SK-MEL-5 (cell line): ENCODE results near the gene ACOD1. TPM values are rescaled to one million over a fixed set of nuclear protein-coding genes. Genes with fewer than 3 reads are reported as not detected.
"Not testable (repeated sequence)": the region's sequence is repeated elsewhere in the genome, so short reads cannot be mapped to it uniquely, and the experiment has no call there.

Experiments used
- DNase-seq: peaks from one replicate; pipeline ENCODE4 v3.0.0-alpha.2; 2016; ENCODE audit warnings: low read depth, low spot score
- in situ Hi-C: cut with HindIII; loops from 2 replicates; pipeline ENCODE4 v1.10.0; 2016; ENCODE audit warnings: low sequenced_read_pairs, high pct_unique_total_duplicates, low pct_unique_long_range_greater_than_20kb
- total RNA-seq: library from RNA; depleted of rRNA; stranded (reverse); fragments of >200 nt; shearing (Covaris generic); gene quantifications from 2 replicates; pipeline ENCODE4 v1.2.3, GENCODE V29; 2014

ACOD1 gene
- total RNA-seq, 1 experiment from 2014 or later = not detected

GRCh38 chr13:76942363-76942762, 5.9 kb upstream of the ACOD1 start:
- in situ Hi-C loops = no loop called here
- no peak for DNase-seq

DNA sequence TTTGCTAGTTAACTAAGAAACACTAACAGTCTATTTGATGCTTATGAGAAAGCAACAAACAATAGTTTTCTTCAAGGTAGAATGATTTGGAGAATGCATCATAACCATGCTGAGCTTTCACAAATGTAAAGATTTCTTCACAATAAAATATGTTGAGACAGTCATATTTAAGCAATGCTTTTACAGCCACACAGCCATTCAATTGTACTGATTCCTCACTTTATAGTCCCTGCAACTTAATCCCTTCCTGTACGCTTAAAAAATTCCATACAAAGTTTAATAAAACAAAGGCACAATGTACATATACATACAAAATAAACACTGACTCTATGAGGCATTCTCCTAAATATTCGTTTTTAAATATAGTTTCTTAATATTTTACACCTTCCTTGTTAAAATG, 4.7 kb upstream of the ACOD1 start:
- no peak for DNase-seq
- in situ Hi-C loops = no loop called here

GRCh38 chr13:76944456-76944855, 3.9 kb upstream of the ACOD1 start:
- DNase-seq = no peak
- in situ Hi-C loops = no loop called here

DNA sequence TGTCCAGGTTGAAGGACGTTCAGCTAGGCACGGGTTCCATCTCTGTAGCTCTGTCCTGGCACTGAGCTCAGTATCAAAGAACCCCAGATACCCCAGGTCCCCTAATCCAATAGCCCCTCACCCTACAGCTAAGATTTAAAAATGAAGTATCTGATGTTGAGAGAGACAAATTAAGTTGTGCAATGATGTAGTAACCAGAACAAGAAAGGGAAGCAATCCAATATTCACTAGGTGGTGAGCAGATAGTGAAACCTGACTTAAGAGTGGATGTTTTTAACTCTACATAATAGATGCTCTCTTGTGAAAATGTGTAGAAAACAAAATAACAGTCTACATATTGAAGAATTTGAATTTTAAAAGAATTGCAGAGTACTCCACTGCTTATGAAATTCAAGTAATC, 1.8 kb downstream of the ACOD1 start:
- no peak for DNase-seq
- in situ Hi-C loops = no loop called here

- peak; percentile 76 for DNase-seq
- in situ Hi-C loops = no loop called here
These were observed 5.7 kb downstream of the ACOD1 start for GRCh38 chr13:76953968-76954367.

DNA sequence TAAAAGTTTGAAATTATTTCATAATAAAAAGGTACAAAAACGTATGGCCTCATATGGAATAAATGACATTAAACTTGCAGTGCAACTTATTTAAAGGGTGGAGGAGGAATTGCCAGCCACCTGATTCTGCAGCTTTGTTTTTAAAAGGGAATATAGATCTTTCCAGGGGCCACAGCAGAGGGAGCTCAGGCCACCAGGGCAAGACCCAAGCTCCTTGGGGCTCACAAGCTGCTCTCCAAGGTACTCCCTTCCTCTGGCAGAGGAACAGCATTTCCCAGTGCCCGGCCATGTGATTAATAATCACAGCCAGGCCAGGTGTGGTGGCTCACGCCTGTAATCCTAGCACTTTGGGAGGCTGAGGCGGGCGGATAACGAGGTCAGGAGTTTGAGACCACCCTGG, 6.2 kb downstream of the ACOD1 start:
- in situ Hi-C loops = no loop called here
- DNase-seq = peak; percentile 19

DNA sequence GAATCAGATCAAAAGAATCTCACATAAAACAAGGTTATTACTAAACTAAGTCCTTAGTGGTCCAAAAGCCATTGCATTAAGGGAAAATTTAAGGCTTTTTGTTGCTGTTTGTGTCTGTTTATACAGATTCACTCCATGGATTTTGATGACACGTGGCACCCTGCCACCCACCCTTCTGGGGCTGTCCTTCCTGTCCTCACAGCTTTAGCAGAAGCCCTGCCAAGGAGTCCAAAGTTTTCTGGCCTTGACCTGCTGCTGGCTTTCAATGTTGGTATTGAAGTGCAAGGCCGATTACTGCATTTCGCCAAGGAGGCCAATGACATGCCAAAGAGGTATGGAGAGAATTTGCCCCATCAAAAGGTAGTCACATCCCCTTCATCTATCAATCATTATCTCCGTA, 6.9 kb downstream of the ACOD1 start:
- in situ Hi-C loops = no loop called here
- no peak for DNase-seq

- in situ Hi-C loops = no loop called here
These were observed 7.3 kb downstream of the ACOD1 start for GRCh38 chr13:76955661-76956060.

DNA sequence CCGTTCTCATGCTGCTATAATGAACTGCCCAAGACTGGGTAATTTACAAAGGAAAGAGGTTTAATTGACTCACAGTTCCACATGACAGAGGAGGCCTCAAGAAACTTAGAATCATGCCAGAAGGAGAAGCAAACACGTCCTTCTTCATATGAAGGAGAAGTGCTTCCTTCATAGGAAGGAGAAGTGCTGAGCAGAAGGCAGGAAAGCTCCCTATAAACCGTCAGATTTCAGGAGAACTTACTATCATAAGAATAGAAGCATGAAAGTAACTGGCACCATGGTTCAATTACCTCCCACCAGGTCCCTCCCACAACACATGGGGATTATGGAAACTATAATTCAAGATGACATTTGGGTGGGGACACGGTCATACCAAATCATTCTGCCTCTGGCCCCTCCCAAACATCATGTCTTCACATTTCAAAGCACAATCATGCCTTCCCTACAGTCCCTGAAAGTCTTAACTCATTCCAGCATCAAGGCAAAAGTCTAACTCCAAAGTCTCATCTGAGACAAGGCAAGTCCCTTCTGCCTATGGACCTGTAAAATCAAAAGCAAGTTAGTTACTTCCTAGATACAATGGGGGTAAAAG, 10.6 kb downstream of the ACOD1 start:
- in situ Hi-C loops = no loop called here
- no peak for DNase-seq

More at GRCh38 chr13:76955661-76956060, 7.3 kb downstream of the ACOD1 start:
- no peak for DNase-seq

DNA sequence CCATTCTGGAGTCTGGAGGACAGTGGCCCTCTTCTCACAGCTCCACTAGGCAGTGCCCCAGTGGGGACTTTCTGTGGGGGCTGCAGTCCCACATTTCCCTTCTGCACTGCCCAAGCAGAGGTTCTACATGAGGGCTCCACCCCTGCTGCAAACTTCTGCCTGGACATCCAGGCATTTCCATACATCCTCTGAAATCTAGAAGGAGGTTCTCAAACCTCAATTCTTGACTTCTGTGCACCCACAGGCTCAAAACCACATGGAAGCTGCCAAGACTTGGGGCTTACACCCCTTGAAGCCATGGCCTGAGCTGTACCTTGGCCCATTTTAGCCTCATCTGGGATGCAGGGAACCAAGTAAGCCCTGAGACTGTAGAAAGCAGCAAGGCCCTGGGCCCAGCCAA, 11.4 kb downstream of the ACOD1 start:
- DNase-seq, in situ Hi-C loops: not testable (repeated sequence)

DNA sequence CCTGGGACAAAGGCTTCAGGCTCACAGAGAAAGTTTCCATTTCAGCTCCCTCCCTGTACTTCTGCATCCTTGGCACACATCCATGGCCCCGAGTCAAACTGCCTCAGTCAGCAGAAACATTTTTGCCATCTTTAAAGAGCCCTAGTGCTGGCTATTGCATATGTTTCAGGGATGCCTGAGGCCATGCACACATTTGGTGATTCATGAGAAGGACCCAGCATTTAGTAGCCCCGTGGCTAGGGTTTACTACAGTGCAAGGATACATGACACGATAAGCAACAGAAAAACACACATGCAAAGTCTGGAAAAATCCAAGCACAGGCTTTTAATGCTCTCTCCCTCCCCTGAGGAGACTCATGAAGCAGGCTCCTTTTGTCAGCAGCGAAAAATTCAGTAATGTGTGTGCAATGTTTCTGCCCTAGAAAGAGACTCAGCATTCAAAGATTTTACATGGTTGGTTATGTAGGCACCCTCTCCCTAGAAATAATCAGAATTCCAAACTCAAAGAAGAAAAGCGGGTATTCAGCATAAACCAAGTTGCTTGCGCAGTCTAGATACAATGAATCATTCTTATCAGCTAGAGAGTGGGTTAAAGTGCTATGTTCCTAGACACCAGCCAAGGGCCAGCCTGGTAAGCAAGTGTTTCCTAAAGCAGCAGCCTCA, 17.6 kb downstream of the ACOD1 start:
- in situ Hi-C loops = no loop called here
- peak; percentile 97 for DNase-seq

GRCh38 chr13:76967031-76967430, 18.7 kb downstream of the ACOD1 start:
- no peak for DNase-seq
- in situ Hi-C loops = no loop called here

- no peak for DNase-seq
- in situ Hi-C loops = no loop called here
These were observed 19.7 kb downstream of the ACOD1 start for GRCh38 chr13:76968041-76968440.

DNA sequence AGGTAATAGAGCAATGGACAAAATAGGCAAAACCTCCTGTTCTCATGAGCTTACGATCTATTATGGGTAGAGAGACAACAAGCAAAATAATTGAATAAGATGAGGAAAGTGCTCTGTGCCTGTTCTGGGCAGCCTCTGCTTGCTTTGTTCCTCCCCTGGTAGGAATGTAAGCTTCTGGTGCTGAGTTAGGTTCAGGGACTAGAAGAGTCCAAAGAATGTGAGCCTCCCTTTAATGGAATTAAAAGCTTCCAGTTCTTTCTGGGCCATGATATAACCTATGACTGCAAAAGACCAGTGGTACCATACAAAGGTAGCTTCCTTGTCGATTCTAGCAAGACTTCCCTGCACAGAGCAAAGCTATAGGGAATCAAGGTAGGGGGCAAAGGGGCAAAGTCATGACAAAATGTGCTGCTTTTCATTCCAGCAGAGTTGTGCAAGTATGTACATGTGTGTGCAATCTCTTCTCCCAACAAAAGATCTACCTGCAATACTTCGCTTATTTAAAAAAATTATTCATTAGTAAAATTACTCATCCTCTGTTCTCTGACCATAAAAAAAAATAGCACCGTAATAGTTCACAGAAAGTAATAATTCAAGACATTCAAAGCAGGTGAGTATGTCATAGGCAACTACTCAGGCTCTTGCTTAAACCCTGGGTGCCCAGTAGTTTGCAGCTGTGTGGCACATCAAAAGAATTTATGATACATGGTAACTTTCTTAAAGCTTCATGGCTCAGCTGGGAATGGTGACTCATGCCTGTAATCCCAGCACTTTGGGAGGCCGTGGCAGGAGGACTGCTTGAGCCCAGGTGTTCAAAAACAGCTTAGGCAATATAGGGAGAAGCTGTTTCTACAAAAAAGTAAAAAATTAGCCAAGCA, 21.4 kb downstream of the ACOD1 start:
- no peak for DNase-seq
- in situ Hi-C loops = no loop called here

DNA sequence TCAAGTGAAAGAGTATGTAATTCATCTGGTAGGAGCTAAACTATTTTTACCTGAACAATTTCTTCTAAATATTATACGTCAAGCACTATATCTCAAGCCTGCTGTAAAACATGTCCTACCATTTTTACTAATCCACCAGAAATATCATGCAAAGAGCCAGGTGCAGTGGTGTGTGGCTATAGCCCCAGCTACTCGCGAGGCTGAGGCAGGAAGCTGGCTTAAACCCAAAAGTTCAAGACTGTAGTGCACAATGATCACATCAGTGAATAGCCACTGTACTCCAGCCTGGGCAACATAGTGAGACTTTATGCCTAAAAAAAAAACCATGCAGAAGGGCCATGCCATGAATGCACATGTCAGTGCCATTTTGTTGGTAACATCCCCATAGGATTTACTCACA, 22.9 kb downstream of the ACOD1 start:
- no peak for DNase-seq
- in situ Hi-C loops = no loop called here

GRCh38 chr13:76971851-76972829, 23.8 kb downstream of the ACOD1 start:
- in situ Hi-C loops = no loop called here
- no peak for DNase-seq

GRCh38 chr13:76973920-76974617, 25.8 kb downstream of the ACOD1 start:
- no peak for DNase-seq
- in situ Hi-C loops = no loop called here
